ENCODE results near the gene MMD. TPM values are rescaled to one million over a fixed set of nuclear protein-coding genes. Genes with fewer than 3 reads are reported as not detected.

MMD gene
- total RNA-seq, 1 donor from 2014 or later = 45.5 TPM

DNA sequence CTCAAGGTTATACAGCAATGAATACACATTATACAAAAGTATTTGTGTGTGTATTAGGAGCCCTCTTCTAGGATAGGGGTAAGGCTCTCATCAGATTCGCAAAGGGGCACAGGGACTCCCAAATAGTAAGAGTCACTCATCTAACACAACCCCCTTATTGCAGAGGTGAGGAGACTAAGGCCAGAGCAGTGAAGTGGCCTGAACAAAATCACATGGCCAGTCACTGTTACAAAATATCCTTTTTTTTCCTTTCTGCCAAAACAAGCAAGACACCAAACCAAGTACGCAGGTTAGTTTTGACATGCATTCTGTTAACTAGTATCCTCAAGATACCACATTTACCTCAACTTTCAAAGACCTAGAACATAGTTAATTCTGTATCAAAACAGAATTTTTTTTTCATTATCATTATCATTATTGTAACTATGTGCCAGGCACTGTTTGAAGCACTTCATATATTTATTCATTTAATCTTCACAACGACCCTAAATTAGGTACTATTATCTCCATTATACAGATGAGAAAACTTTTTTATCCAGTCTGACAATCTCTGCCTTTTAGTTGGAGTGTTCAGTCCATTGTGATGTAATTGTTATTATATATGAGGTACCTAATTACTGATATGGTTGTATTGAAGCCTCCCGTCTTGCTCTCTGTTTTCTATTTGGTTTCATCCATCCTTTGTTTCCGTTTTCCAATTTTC, 25.7 kb downstream of the MMD start:
- H3K27me3 Mint-ChIP-seq = no peaks in the 10 kb centered on the region
- H3K27ac Mint-ChIP-seq = no peak overlapping the region
- ChIA-PET POLR2A (no interaction called here), CTCF (no interaction called here)
- H3K4me3 Mint-ChIP-seq = no peak overlapping the region
- H3K4me1 Mint-ChIP-seq = peaks cover 4% of the 10 kb centered on the region
- intact Hi-C loops (cut with micrococcal nuclease) = no loop called here
- H3K36me3 Mint-ChIP-seq (ENCODE audit: low read depth) = peaks cover 68% of the 10 kb centered on the region
- no peak for DNase-seq
- TF ChIP-seq, protein P1, sequence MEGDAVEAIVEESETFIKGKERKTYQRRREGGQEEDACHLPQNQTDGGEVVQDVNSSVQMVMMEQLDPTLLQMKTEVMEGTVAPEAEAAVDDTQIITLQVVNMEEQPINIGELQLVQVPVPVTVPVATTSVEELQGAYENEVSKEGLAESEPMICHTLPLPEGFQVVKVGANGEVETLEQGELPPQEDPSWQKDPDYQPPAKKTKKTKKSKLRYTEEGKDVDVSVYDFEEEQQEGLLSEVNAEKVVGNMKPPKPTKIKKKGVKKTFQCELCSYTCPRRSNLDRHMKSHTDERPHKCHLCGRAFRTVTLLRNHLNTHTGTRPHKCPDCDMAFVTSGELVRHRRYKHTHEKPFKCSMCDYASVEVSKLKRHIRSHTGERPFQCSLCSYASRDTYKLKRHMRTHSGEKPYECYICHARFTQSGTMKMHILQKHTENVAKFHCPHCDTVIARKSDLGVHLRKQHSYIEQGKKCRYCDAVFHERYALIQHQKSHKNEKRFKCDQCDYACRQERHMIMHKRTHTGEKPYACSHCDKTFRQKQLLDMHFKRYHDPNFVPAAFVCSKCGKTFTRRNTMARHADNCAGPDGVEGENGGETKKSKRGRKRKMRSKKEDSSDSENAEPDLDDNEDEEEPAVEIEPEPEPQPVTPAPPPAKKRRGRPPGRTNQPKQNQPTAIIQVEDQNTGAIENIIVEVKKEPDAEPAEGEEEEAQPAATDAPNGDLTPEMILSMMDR (IDR thresholded peaks at IDR 0.05) = no peak
- no peak for ATAC-seq (ENCODE audit: low read depth)
- H3K9me3 Mint-ChIP-seq = no peaks in the 10 kb centered on the region

DNA sequence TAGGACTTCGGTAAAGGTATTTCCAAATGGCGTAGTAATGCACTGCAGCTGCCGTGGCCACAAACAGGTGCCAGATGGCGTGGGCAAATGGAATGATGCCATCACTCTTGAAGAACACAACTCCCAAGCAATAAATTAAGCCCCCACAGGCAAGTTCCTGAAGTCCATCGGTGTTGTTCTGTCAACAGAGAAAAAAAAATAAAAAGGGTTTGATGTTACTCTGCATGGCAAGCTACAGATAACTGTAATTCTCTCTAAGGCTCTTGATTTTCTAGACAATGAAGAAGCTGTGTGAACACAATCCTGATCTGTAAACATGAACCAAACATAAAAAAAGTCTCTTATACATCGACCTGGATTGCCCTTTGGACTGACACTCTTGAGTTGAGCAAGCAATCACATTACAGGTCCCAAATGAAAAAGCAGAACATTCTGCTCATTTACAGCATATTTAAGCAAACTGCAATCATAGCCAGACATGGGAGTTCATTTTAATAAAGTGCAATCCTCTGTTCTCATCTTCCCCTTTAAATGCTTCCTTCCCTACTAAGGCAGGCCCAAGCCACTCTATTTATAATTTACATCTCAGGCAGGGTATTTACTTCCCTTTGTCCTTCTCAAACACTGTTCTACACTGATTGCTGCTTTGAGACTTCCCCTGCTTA, 27.1 kb downstream of the MMD start:
- Mint-ChIP-seq H3K4me3 (no peak overlapping the region), H3K9me3 (no peaks in the 10 kb centered on the region), H3K27ac (no peak overlapping the region), H3K27me3 (no peaks in the 10 kb centered on the region), H3K36me3 (ENCODE audit: low read depth) (peaks cover 56% of the 10 kb centered on the region), H3K4me1 (peaks cover 4% of the 10 kb centered on the region)
- TF ChIP-seq, protein P1 (IDR thresholded peaks at IDR 0.05) = no peak
- DNase-seq = no peak
- ATAC-seq (ENCODE audit: low read depth) = no peak
- intact Hi-C loops (cut with micrococcal nuclease) = no loop called here
- POLR2A ChIA-PET = no interaction called here
- CTCF ChIA-PET = interaction anchor here (1.2 kb wide), 1 partner anchor 38 kb away, joined by 3 read pairs; no protein-coding TSS in a partner anchor

DNA sequence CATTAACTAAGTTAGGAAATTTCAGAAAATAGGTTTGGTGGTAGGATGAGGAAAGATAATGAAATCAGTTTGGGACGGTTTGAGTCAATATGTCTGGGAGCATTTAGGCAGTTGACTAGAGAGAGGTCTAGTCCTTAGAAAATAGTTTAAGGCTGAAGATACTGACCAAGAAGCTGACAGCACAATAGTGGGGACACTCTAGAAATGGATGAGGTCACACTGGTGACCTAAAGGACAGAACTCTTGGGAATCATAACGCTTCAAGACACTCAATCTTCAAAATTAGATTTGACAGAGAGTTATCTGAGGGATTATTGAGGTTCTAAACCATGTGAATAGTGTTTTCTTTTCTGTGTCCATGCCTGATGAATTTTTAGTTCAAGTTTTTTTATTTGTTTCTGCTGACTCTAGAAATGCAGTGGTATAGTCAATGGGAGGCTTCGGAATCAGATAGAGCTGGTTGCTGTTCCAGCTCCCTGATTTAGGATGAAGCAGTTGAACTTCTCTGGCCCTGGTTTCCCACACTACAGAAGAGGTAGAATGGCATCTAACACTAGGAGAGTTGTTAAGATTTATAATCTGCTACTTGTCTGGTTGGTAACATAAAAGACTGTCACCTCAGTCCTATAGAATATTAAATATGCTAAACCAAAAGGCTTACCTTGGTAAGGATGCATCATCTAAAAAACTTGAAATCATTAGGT, 29.7 kb downstream of the MMD start:
- no peak overlapping the region for H3K27ac Mint-ChIP-seq
- no peaks in the 10 kb centered on the region for H3K9me3 Mint-ChIP-seq
- intact Hi-C loops (cut with micrococcal nuclease) = no loop called here
- CTCF ChIA-PET = no interaction called here
- DNase-seq = no peak
- TF ChIP-seq, protein P1 (IDR thresholded peaks at IDR 0.05) = no peak
- no peak overlapping the region for H3K4me3 Mint-ChIP-seq
- peaks cover 4% of the 10 kb centered on the region for H3K4me1 Mint-ChIP-seq
- H3K27me3 Mint-ChIP-seq = no peaks in the 10 kb centered on the region
- H3K36me3 Mint-ChIP-seq (ENCODE audit: low read depth) = peaks cover 37% of the 10 kb centered on the region
- ATAC-seq (ENCODE audit: low read depth) = no peak
- POLR2A ChIA-PET = no interaction called here

DNA sequence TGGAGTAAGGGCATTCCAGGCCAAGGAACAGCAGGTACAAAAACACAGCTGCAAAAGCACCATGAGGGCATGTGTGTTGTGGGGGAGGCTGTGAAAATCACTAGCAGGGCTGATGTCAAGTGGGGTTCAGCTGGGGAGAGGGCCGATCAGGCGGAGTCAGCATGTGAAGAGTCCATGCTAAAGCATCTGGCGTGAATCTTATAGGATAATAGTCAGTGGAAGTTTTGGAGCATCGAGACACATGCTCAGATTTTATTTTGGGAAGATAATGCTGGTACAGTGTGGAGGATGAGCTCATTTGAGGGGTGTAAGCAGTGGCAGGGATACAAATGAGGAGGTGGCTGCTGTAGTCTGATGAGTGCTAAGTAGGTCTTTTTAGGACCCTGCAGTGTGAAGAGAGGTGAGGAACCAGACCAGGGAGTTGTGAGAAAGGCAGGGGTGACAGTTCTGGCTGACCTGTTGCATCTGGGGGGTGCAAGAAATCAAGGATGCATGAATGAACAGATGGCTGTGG, 30.3 kb downstream of the MMD start:
- H3K4me1 Mint-ChIP-seq = peaks cover 4% of the 10 kb centered on the region
- intact Hi-C loops (cut with micrococcal nuclease) = no loop called here
- TF ChIP-seq, protein P1 (IDR thresholded peaks at IDR 0.05) = no peak

More for the DNA sequence above, 30.3 kb downstream of the MMD start:
- DNase-seq = no peak
- Mint-ChIP-seq H3K36me3 (ENCODE audit: low read depth) (peaks cover 33% of the 10 kb centered on the region), H3K27me3 (no peaks in the 10 kb centered on the region), H3K27ac (no peak overlapping the region), H3K9me3 (no peaks in the 10 kb centered on the region), H3K4me3 (no peak overlapping the region)
- POLR2A ChIA-PET = no interaction called here
- ATAC-seq (ENCODE audit: low read depth) = no peak
- CTCF ChIA-PET = interaction anchor here (1.7 kb wide), 1 partner anchor 123 kb away, joined by 4 read pairs; no protein-coding TSS in a partner anchor
